ENCODE measurements around the gene CCT7.

DNA sequence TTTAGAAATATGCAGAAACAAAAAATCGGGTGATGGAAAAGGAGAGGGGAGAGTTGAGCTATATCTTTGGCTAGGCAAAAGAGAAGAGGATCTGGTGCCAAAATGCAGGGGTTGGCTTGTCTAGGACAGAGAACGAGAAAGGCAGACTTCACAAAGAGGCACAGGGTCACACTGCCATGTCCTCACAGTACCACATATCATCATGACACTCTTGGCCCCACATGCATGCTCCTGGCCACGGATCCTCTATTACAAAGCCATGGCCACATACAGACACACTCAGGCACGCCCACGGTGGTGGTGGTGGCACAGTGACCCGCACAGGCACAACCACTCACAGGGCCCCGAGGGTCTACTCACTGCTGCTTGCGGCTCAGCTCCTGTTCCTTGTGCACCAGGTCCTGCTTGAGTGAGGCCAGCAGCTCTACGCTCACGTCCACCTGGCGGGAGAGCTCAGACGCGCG, 34.3 kb downstream of the CCT7 start:
- TF ChIP-seq, protein P1, sequence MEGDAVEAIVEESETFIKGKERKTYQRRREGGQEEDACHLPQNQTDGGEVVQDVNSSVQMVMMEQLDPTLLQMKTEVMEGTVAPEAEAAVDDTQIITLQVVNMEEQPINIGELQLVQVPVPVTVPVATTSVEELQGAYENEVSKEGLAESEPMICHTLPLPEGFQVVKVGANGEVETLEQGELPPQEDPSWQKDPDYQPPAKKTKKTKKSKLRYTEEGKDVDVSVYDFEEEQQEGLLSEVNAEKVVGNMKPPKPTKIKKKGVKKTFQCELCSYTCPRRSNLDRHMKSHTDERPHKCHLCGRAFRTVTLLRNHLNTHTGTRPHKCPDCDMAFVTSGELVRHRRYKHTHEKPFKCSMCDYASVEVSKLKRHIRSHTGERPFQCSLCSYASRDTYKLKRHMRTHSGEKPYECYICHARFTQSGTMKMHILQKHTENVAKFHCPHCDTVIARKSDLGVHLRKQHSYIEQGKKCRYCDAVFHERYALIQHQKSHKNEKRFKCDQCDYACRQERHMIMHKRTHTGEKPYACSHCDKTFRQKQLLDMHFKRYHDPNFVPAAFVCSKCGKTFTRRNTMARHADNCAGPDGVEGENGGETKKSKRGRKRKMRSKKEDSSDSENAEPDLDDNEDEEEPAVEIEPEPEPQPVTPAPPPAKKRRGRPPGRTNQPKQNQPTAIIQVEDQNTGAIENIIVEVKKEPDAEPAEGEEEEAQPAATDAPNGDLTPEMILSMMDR (IDR thresholded peaks at IDR 0.05) = no peak
- no peak for TF ChIP-seq POLR2A (IDR thresholded peaks at IDR 0.05)
